Measurements from ENCODE around the gene CRYGN.

CRYGN gene

GRCh38 chr7:151379193-151379520 is 60.8 kb downstream of the CRYGN start:
- no peak for TF ChIP-seq CTCF (IDR thresholded peaks at IDR 0.05)
